Measurements from ENCODE around the gene C11orf42.

The C11orf42 gene

GRCh38 chr11:6205366-6205765 lies at the start of gene C11orf42:
Gene C11orf42, plus strand, starts transcription at chr11:6205557. Its CDS starts 59 bp downstream, at chr11:6205616.
- DNase-seq = no peak

DNA sequence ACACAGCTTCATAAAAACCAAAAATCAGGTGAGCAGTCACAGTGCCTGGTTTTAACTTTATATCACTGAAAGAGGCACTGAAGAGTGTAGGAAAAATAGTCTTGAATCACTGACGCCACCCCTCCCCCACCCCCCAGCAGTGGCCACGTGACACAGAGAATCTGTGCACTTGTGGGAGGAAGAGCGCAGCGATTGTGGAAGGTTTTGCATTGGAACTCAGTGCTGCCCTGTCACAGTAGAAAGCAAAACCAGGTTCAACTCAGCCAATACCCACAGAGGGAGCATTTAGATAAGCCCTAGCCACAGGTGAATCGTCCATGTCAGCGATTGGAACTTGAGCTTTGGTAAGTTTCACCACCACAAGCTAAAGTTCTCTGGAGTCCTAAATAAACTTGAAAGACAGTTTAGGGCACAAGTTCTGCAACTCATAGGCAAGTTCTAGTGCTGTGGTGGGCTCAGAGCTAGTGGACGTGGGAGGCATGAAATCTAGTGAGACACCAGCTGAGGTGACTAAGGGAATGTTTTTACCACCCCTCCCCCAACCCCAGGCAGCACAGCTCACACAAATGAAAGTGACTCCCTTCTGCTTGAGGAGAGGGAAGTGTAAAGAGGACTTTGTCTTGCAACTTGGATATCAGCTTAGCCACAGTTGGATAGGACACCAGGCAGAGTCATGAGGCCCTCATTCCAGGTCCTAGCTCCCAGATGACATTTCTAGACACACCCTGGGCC lies 48.6 kb upstream of the C11orf42 start:
- no peak for DNase-seq

DNA sequence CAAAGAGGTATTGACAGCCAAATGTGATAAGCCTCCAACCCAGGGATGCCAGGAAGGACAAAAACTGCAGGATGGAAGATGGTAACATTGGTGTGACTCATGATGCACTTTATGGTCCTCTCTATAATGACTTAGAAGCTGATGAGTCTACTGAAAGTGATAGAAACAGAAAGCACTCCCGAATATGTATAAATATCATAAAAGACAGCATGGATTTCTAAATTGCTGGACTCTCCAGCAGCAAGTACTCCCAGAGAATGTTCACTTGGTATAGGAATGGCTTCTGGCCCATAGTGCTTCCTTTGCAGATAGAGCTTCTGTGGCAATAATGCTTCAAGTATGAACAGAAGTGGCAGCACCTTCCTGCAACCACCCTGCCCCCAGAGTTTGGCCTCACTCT lies 35.1 kb upstream of the C11orf42 start, which contains the start of gene OR52B2:
Gene OR52B2, minus strand, starts transcription at position 101 of the 400 bp plus-strand sequence. Its CDS starts 0 bp downstream, at position 101.
- no peak for DNase-seq

DNA sequence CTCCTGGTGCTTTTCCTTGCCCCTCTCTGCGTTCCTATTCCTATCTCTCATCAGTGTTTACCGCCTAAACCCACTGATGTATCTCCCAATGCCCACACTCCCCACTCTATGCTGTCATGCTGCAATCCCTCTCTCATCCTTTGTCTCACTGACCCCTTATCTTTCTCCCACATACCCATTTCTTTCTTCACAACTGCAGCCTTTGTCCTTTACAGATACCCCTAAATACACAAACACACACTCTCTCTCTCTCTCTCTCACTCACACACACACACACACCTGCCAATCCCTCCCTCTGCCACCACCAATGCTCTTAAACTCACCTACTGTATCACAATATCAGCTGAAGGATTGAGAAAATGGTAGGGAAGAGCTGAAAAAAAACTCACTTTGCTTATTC lies 29.9 kb upstream of the C11orf42 start:
- no peak for DNase-seq

GRCh38 chr11:6191742-6192141 lies 13.6 kb upstream of the C11orf42 start:
- DNase-seq = peak; percentile 13

DNA sequence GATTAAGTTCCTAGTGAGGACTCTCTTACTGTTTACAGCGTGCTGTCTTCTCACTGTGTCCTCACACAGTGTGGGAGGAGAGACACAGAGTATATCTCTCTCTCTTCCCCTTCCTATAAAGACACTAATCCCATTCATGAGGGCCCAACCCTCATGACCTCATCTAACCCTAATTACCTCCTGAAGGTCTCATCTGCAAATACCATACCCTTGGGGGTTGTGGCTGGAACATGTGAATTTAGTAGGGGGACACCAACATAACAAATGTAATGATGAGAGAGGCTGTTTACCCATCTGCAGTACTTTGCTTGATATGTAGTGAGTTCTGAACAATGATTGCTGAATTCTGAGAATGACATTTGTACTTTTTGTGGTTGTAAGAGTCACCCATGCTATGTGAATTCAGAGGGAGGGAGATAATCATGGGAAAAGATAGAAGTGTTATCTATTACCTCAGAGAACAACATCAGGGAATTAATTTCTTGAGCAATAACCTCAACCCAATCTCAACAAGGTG lies 11.2 kb upstream of the C11orf42 start:
- no peak for DNase-seq

DNA sequence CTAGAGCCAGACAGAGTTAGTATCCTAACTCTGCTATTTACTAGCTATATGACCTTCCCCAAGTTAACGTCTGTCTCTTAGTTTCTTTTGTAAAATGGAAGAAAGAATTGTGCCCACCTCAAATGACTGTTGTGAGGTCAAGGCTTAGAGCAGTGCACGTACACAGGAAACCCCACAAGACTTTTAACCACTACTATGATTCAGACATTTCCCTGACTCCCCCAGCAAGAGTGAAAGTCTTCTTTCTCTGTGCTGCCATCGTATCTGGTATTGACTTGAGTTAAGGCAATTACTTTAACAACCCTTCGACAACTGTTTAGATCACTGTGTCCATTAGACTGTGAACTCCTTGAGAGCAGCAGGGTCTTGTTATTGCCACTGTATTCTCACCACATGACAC lies 9.0 kb upstream of the C11orf42 start:
- no peak for DNase-seq

DNA sequence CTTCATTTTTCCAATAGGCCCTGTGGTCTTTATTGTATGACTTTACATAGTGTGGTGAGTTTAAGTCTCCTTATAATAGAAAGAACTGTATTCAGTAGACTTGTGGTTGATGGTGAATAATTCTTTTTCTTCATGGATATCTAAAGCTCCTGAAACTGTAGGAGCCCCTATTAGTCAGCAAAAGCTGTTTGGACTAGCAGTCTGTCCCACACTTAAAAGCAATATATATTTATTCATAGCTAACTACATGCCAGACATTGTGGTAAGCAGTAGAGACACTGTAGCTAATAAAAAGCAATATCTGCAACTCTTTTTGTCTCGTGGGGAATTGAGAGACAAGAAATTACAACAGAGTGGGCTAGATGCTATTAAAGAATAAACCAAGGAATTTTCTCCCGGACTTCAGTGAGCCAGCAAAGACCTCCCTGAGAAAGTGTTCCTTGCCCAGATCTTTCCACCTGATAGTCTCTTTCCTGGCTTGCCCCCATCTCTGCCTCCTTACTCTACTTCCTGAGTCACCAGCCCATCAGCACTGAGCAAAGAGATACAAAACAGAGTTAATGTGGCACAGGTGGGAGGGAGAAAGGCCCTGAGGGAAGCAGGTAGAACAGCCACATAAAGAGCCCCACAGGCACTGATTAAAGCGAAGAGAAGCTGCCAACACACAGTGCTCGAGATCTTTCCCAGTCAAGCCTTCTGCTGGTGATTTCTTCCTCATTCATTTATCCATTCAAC lies 7.7 kb upstream of the C11orf42 start:
- DNase-seq = no peak

DNA sequence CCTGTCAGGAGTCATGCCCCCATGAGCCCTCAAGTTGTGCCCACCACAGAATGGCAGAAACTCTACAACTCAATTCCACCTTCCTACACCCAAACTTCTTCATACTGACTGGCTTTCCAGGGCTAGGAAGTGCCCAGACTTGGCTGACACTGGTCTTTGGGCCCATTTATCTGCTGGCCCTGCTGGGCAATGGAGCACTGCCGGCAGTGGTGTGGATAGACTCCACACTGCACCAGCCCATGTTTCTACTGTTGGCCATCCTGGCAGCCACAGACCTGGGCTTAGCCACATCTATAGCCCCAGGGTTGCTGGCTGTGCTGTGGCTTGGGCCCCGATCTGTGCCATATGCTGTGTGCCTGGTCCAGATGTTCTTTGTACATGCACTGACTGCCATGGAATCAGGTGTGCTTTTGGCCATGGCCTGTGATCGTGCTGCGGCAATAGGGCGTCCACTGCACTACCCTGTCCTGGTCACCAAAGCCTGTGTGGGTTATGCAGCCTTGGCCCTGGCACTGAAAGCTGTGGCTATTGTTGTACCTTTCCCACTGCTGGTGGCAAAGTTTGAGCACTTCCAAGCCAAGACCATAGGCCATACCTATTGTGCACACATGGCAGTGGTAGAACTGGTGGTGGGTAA lies 6.1 kb upstream of the C11orf42 start, which contains the start of gene OR52W1:
Gene OR52W1, plus strand, starts transcription at position 51 of the 637 bp plus-strand sequence. Its CDS starts 0 bp downstream, at position 51.
- DNase-seq = no peak

DNA sequence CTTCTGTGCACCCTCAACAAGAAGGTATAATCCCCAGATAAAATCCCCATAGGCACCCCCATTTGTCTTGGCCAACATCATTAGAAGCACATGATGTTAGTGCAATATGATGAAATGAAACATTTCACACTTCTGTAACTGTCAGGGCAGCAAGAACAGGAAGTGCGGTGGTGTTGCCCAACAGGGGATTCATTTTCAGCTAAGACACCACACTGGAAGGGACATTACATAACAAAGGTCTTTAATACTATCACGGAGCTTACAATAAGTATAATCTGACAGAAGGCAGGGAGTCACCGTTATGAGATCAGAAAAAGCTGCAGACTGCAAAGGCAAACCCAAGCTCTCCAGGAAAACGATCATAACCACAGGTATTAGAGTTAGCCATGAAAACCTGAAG lies 4.4 kb upstream of the C11orf42 start:
- peak; percentile 76 for DNase-seq

GRCh38 chr11:6201481-6201880 lies 3.9 kb upstream of the C11orf42 start:
- DNase-seq = peak; percentile 22

GRCh38 chr11:6202041-6202440 lies 3.3 kb upstream of the C11orf42 start:
- DNase-seq = no peak

DNA sequence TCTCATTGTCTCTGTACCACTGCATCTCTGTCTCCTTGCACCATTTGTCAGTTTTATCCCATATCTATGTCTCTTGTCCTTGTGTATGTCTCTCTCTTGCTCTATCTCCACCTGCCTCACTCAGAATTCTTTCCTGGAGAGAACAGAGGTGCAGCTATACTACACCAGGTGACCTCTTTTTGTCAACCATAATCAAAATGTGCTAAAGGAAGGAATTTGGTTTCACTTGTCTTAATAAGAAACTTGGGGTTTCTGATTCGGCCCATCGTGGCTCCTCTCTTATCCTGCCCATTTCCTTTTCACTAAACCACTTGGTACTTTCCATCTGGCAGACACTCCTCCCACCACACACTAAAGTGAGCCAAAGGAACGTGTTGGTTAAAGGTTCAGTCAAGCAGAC lies 2.0 kb upstream of the C11orf42 start:
- no peak for DNase-seq

GRCh38 chr11:6204706-6205105 lies 651 bp upstream of the C11orf42 start:
- DNase-seq = no peak

GRCh38 chr11:6206456-6207180 lies 1.3 kb downstream of the C11orf42 start:
- no peak for DNase-seq

DNA sequence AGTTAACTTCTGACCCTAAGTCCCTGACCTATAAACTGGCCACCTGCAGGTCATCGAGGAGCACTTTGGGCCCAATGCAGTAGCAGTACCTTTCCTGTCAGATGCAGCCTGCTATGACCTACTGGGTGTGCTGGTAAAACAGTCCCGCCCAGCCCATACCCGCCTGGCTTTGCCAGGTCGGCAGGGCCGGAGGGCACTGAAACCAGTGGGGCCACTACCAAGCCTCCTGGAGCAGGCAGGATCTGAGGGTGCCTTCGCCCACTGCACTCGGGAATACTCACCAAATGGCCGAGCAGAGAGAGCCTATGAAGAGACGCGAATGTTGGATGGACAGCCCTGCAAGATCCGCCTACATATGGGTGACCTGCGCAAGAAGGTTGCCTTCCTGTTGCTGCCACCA lies 4.4 kb downstream of the C11orf42 start:
- no peak for DNase-seq

DNA sequence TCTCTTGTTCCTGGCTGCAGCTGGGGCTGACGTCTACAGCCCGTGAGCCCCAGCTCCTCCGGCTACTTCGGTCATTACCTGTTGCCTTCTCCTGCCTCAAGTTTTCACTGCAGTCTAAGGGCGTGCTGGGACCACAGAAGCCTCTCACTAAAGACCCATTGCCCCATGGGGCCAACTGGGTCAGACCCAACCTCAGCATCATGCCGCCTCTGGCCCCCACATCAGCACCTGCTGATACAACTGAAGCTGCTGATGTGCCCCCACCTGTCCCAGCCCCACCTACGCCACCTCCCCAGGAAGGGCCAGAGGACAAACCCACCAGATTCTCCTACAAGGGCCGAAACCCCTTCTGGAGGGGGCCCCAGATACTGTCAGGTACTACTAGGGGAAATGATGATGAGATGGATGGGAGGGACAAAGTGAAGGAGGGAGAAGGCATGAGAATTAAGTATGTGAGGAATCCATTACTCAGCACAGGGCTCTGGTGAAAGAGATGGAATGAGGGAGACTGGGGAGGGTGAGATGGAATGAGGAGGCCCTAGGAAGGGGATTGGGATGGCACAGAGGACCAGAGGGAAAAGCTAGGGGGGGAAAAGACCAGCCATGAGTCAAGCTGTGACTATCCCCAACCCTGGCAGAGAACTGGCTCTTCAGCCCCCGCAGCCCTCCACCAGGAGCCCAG lies 5.1 kb downstream of the C11orf42 start:
- no peak for DNase-seq

DNA sequence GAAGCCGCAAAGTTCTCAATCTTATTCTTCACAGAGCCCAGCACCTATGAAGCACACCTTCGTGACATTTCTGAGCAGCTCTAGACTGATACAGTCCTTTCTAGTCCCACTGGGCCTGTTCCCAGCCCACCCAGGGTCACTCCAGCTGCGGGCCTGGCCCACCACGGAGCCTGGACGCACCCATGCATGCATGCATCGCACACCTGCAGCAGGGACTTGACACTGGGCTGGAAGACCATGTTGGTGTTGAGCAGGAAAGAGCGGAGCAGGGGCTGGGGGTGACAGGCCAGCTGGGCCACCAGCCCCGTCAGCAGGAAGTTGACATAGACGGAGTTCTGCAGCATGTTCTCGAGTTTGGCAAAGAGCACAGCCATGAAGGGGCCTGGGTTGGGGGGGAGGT lies 9.2 kb downstream of the C11orf42 start:
- no peak for DNase-seq

DNA sequence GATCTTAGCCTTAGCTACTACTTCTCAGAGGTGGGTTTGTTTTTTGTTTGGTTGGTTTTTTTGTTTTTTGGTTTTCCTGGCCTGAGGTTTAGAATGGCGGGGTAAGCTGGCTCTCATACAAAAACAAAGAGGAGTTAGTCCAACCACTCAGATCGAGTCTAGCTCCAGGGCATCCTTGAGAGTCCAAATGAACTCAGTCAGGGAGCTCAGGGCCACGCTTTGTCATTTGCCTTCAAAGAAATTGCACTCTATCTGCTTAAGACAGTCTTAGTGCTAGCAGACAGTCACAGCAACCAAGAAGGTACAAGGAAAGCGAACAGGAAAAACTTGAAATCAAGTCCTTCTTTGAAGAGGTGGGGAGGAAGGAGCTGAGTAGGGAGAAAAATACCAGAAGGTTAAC lies 11.1 kb downstream of the C11orf42 start:
- DNase-seq = no peak

GRCh38 chr11:6217722-6218121 lies 12.4 kb downstream of the C11orf42 start:
- DNase-seq = no peak

- no peak for DNase-seq
These were observed 14.0 kb downstream of the C11orf42 start for GRCh38 chr11:6219359-6219758.

DNA sequence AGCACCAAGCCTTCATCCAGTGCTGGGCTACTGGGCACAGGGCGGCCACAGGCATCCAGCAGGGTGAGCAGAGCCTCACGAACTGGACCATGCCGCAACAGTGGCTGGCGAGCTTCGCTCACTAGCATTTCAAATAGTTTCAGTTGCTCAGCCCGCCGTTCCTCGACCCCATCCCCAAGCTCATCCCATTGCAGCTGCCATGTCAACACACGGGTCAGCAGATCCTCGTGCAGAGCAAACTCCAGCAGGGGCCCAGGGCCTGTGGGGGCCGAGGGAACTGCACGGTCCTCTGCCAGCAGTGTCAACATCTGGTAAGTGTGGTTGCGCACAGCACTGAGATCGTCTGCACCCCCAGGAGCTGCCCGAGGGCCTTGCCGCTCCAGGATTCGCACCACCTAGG lies 18.5 kb downstream of the C11orf42 start:
- DNase-seq = no peak
